Activated CD4-positive, CD25-positive, alpha-beta regulatory T cell treated with anti-CD3 and anti-CD28 coated beads, Interleukin-2, amount 50 U/mL, for 72 hours (primary cell): ENCODE results near the gene HLA-DPB1.
"Not testable (repeated sequence)": the region's sequence is repeated elsewhere in the genome, so short reads cannot be mapped to it uniquely, and the experiment has no call there.

Source experiments
- DNase-seq: peaks from one replicate; pipeline ENCODE4 v3.0.0; 2021

Gene HLA-DPB1

DNA sequence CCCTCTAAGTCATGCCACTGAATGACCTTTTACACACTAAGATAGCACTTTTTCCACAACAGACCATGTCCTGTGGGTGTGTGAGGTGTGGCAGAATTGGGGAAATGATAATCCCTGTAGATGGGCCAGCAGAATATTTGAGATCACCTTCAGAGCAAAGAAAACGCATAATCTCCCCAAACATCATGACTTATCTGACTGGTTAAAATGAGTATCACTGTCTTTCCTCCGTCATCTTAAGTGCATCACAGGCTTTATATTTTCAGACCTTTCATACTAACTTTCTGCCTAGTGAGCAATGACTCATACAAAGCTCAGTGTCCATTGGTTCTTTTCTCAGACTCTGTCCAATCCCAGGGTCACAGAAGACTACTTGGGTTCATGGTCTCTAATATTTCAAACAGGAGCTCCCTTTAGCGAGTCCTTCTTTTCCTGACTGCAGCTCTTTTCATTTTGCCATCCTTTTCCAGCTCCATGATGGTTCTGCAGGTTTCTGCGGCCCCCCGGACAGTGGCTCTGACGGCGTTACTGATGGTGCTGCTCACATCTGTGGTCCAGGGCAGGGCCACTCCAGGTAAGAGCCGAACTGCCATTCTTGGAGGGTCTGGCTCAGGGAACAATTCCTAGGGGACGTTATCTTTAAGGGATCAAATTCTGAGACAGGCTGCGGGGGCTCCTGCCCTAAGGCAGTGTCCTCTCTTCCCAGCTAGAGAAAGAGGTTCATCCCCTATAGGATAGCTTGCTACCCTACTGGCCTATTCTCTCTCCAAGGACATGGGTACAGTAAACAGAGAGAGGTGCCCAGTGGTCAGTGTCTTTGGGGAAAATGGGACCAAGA lies at the start of gene HLA-DPB1:
Gene HLA-DPB1, plus strand, starts transcription at position 423 of the 838 bp plus-strand sequence. Its CDS starts 52 bp downstream, at position 475.
- DNase-seq = no peak

DNA sequence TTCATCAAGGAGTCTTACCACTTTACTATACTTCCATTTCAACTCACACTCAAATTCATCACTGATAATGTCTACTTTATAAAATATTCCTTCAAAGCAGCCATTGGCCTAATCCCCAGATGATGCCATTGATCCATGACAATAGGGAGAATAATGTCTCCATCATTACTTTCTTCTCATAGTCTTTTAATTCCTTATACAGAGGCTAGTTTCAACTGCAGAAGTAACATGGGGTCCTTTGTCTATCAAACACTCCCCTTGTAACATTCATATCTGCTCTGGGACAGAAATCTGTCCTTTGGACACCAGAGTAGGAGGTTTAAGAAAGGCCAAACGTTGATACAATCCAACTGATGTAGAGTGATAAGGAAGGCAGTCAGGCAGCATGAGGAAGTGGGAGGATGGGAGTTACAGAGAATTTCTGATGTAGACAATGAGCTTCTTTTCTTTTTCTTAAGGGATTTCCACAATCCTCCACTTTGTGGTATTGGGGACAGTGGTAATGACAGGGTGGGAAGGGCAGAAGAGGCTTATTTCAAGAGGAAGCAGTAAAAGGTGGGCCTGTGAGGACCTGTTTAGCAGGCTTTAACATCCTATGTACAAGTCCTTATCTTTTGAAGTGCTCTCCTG lies 47.5 kb upstream of the HLA-DPB1 start:
- DNase-seq = no peak

DNA sequence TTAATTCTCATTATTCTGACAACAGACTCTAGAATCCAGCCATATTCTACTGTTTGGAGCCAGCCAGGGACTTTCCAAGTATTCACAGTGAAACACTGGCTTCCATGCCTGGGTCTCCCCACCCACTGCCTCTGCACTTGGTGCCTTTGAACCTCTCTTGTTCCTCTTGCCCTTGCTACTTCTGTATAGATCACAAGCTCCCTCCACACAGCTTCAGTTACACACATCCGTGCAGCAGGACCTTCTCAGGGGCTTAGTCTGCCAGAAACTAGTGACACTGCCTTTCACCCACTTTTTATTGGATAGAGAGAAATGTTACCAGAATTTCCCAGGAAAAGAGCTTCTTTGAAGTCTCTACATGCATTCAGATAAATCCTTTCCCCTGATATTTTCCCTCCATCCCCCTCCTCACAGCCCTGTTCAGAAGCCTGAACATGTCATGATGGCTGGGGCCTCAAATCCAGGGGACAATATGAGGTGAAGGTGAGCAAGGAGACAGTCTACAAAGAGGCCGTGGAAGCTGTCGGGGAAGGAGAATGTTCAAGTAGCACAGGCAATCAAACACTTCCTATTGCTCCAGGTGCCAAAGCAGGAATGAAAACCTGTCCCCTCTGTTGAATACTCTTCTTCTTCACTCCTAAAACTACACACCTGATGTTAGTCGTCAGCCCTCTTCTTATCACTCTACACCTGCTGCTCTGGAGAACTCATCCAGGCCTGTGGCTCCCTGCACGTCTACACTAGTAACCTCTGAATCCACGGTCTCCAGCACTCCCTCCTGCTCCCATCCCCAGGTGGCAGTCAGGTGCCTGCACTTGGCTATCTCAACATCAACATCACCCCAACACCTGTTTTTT lies 46.2 kb upstream of the HLA-DPB1 start:
- no peak for DNase-seq

DNA sequence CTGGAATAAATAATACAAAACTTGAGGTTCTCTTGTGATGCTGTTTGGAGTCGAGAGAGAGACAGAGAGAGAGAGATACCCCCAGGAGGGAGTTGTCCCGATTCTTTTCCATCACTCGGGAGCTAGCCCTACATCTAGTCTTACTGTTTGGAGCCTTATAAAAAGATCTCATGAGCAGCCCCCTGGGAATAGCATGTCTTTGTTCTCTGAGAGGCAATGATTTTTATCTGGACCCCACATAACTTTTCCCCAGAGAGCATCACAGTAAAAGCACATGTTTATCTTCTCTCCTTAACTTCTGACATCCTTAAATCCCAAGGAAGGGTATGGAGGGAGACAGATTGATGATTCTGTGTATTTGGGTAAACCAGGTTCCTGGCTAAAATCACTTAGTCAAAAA lies 45.5 kb upstream of the HLA-DPB1 start:
- no peak for DNase-seq

- DNase-seq = no peak
Measured at GRCh38 chr6:33034554-33034953, 41.2 kb upstream of the HLA-DPB1 start.

GRCh38 chr6:33036535-33036934 lies 39.3 kb upstream of the HLA-DPB1 start:
- no peak for DNase-seq

GRCh38 chr6:33040157-33040556 lies 35.6 kb upstream of the HLA-DPB1 start:
- no peak for DNase-seq

- DNase-seq = no peak
Measured at GRCh38 chr6:33049323-33050013, 26.3 kb upstream of the HLA-DPB1 start.

GRCh38 chr6:33050014-33050810 lies 25.6 kb upstream of the HLA-DPB1 start:
- no peak for DNase-seq

DNA sequence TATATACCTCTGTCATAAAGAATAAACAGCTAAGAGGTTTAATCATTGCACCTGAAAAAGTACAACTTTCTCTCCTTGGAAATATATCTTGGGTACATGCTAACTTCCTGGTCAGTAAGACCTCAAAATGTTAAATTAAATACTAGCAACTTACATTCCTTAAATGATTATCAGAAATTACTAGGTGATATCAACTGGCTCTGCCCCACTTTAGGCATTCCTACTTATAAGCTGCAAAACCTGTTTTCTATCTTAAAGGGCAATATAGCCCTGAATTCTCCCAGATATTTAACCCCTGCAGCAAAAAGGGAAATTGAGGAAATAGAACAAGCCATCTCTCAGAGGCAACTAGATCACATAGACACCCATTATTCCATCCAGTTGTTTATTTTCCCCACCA lies 23.2 kb upstream of the HLA-DPB1 start:
- DNase-seq = no peak

- DNase-seq = no peak
Measured at GRCh38 chr6:33053230-33053629, 22.6 kb upstream of the HLA-DPB1 start.

GRCh38 chr6:33057222-33058150 lies 18.3 kb upstream of the HLA-DPB1 start:
- DNase-seq = no peak

DNA sequence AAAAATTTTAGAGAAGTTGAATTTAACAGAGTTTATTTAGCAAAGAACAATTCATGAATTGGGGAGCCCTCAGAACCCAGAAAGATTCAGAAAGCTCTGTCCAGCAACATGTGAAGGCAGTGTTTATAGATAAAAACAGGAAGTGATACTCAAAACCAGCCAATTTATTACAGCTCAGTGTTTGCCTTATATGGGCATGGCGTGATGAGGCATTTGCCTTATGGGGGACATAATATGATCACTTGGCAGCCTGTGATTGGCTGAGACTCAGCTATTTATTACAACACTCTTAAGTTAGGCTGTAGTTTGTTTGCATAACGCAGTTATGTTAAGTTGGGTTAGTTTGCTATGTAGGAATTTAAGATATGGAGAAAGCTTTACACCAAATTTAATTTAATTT lies 13.8 kb upstream of the HLA-DPB1 start:
- no peak for DNase-seq

GRCh38 chr6:33063435-33063834 lies 12.4 kb upstream of the HLA-DPB1 start:
- DNase-seq = not testable (repeated sequence)

DNA sequence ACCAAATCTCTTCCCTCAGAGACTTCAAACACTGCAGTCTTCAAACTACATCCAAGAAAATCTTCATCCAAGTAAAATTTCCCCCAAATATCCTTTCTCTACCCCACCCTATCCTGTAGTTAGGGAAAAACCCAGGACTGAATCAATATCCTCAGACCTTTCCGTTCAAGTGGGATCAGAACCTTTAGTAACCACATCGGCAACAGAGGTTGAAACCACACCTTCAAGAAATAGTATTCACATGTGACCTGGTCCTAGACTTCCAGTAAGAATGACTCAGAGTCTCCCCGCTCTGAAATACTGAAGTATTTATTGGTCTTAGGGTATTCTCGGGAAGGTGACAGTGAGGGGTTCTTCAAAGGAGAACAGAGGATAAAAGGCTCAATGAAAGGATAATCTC lies 11.1 kb upstream of the HLA-DPB1 start:
- no peak for DNase-seq

DNA sequence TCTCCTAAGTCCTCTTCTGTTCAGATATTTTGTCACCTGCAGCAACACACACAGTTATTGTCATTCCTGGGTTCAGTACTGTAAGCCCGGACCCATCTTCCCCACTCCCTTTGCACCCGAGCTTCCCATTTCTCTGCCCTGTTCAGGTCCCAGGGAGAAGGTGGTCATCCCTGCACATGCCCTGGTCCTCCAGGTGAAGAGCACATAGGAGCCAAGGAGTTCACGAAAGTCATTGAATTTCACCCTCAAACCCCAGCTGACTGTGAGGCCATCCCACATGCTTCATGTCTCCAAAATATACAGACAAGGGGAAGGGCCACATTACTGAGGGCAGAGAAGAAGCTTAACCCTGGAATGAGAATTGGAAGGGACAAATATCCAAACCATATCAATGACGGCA lies 10.5 kb upstream of the HLA-DPB1 start:
- DNase-seq = no peak

GRCh38 chr6:33066917-33067521 lies 8.8 kb upstream of the HLA-DPB1 start:
- DNase-seq = no peak

- DNase-seq = no peak
Measured at GRCh38 chr6:33069021-33069738, 6.6 kb upstream of the HLA-DPB1 start.

- DNase-seq = no peak
Measured at GRCh38 chr6:33070909-33071308, 4.9 kb upstream of the HLA-DPB1 start.

DNA sequence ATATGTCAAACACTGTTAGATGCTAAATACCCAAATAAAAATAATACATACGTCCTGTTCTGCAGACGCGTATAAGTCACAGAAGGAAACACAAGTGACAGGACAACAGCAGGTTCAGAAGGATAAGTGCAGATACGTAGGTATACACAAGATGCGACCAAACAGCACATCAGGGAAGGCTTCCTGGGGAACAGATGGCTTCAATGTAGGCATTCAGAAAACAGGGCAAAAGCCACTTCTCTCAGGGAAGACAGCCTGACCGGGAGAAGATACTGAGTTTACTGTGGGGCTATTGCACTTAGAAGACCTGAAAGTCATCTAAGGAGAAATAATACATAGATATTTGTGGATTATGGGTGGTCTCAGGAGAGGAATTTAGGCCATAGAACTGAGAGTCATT lies 4.2 kb upstream of the HLA-DPB1 start:
- no peak for DNase-seq
